Measurements from ENCODE around the gene LRCH1. TPM values are rescaled to one million over a fixed set of nuclear protein-coding genes. Genes with fewer than 3 reads are reported as not detected.

LRCH1 gene
- total RNA-seq, 3 donors from 2014 or later, result 17.0 to 40.4 (median 24.6) TPM

DNA sequence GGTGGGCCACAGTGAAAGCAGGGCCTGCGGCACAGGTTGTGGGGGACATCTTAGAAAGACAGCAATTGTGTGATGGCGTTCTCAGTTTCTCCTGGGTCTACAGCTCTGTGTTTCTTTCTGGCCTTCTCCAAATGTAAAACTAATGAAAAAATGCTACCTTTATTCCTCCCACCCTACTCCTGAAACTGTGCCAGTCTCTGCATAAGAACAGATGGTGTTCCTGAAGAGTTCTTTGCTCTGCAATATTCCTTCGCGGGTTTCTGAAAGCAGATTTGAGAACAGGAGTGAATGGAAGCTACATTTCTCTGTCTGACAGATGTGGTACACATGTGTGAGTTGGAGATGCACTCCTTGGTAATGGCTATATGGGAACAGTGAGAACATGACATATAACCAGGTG, 18.0 kb upstream of the LRCH1 start:
- no peak overlapping the region for H3K4me3 ChIP-seq
- no peaks in the 10 kb centered on the region for H3K9me3 ChIP-seq
- DNase-seq (ENCODE audit: low spot score in 2 of 2), result no peak
- H3K4me1 ChIP-seq, result no peaks in the 10 kb centered on the region
- TF ChIP-seq POLR2A (IDR thresholded peaks at IDR 0.05) (no peak), POLR2AphosphoS5 (IDR thresholded peaks at IDR 0.05) (no peak)
- TF ChIP-seq, protein P1, sequence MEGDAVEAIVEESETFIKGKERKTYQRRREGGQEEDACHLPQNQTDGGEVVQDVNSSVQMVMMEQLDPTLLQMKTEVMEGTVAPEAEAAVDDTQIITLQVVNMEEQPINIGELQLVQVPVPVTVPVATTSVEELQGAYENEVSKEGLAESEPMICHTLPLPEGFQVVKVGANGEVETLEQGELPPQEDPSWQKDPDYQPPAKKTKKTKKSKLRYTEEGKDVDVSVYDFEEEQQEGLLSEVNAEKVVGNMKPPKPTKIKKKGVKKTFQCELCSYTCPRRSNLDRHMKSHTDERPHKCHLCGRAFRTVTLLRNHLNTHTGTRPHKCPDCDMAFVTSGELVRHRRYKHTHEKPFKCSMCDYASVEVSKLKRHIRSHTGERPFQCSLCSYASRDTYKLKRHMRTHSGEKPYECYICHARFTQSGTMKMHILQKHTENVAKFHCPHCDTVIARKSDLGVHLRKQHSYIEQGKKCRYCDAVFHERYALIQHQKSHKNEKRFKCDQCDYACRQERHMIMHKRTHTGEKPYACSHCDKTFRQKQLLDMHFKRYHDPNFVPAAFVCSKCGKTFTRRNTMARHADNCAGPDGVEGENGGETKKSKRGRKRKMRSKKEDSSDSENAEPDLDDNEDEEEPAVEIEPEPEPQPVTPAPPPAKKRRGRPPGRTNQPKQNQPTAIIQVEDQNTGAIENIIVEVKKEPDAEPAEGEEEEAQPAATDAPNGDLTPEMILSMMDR (IDR thresholded peaks at IDR 0.05), result no peak
- intact Hi-C loops (cut with DNase I; ENCODE audit: low total_unique reads), result no loop called here
- no peaks in the 10 kb centered on the region for H3K36me3 ChIP-seq
- H3K27ac ChIP-seq, result no peak overlapping the region
- H3K27me3 ChIP-seq, result no peaks in the 10 kb centered on the region

DNA sequence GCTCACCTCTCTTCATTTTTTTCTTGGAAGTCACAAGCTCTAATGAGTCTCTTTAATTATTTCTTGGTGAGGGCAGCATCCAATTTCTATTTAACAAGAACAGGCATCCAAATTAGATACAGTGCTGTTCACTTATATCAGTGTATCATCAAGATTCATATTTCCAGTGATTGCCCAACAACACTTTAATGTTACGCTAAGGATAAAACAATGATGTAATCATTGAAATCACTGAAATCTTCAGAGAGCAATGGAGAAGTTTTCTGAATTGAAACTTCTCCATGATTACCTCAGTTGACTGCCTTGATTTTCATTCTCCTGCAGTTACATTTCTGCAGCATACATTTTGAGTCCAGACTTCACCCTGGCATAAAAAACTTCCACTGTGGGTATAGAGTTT, 17.1 kb upstream of the LRCH1 start:
- Histone ChIP-seq H3K4me1 (no peaks in the 10 kb centered on the region), H3K27me3 (no peaks in the 10 kb centered on the region), H3K27ac (no peak overlapping the region), H3K36me3 (no peaks in the 10 kb centered on the region), H3K9me3 (no peaks in the 10 kb centered on the region), H3K4me3 (no peak overlapping the region)
- no peak for TF ChIP-seq POLR2A (IDR thresholded peaks at IDR 0.05)
- TF ChIP-seq POLR2AphosphoS5 (IDR thresholded peaks at IDR 0.05), result no peak
- TF ChIP-seq, protein P1 (IDR thresholded peaks at IDR 0.05), result no peak
- intact Hi-C loops (cut with DNase I; ENCODE audit: low total_unique reads), result no loop called here
- DNase-seq (ENCODE audit: low spot score in 2 of 2), result no peak

DNA sequence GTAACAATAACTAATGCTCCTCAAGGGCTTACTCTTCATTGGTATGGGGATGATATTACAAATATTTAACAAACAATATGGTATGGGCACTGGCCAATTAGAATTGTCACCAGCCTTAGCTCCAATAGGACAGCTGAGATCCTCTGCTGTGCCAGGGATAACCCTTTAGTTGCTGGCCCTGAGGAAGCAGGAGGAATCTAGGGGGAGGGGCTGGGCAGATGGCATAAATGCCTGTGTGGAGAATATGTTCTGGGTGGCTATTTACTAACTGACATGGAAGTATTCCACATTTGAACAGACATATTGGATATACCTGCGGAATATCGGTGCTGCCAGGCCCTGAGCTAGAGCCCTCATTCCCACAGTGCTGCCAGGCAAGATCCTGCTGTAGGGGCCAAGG, 16.6 kb upstream of the LRCH1 start:
- TF ChIP-seq, protein P1 (IDR thresholded peaks at IDR 0.05), result no peak
- no peak for TF ChIP-seq POLR2AphosphoS5 (IDR thresholded peaks at IDR 0.05)
- TF ChIP-seq POLR2A (IDR thresholded peaks at IDR 0.05), result no peak
- no peaks in the 10 kb centered on the region for H3K27me3 ChIP-seq
- no peaks in the 10 kb centered on the region for H3K9me3 ChIP-seq
- no peak overlapping the region for H3K27ac ChIP-seq
- H3K4me1 ChIP-seq, result no peaks in the 10 kb centered on the region
- no peak overlapping the region for H3K4me3 ChIP-seq
- intact Hi-C loops (cut with DNase I; ENCODE audit: low total_unique reads), result no loop called here
- no peak for DNase-seq (ENCODE audit: low spot score in 2 of 2)
- H3K36me3 ChIP-seq, result no peaks in the 10 kb centered on the region

DNA sequence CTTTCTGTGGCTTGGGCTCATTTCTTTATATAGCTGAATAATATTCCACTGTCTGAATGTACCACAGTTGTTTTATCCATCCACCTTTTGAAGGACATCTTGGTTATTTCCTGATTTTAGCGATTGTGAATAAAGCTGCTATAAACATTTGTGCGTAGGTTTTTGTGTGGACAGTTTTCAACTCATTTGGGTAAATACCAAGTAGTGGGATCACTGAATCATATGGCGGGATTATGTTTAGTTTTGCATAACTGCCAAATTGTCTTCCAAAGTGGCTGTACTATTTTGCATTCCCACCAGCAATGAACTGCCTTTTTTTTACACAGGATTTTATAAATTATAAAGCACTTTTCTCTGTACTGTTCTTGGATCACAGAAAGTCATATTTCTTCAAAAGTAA, 13.7 kb upstream of the LRCH1 start:
- H3K4me3 ChIP-seq, result no peak overlapping the region
- TF ChIP-seq POLR2A (IDR thresholded peaks at IDR 0.05), result no peak
- no peak for TF ChIP-seq POLR2AphosphoS5 (IDR thresholded peaks at IDR 0.05)
- TF ChIP-seq, protein P1 (IDR thresholded peaks at IDR 0.05), result no peak
- H3K36me3 ChIP-seq, result no peaks in the 10 kb centered on the region
- H3K9me3 ChIP-seq, result no peaks in the 10 kb centered on the region
- DNase-seq (ENCODE audit: low spot score in 2 of 2), result no peak
- H3K27ac ChIP-seq, result no peak overlapping the region
- H3K27me3 ChIP-seq, result no peaks in the 10 kb centered on the region
- intact Hi-C loops (cut with DNase I; ENCODE audit: low total_unique reads), result no loop called here
- H3K4me1 ChIP-seq, result no peaks in the 10 kb centered on the region

DNA sequence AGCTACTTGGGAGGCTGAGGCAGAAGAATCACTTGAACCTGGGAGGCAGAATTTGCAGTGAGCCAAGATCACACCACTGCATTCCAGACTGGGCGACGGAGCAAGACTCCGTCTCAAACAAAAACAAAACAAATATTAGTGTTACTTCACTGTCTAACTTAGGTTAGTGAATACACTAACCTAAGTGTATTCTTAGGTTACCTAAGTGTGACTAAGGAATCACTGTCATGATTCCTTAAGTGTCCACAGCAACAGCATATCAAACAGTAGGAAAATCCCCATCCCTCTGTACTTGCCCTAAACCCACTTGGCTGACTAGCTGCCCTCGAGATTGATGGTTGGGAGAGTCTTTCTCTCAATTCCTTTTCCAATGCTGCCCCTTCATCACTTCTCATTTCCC, 11.8 kb upstream of the LRCH1 start:
- TF ChIP-seq, protein P1 (IDR thresholded peaks at IDR 0.05), result no peak
- no peak for TF ChIP-seq POLR2AphosphoS5 (IDR thresholded peaks at IDR 0.05)
- TF ChIP-seq POLR2A (IDR thresholded peaks at IDR 0.05), result no peak
- Histone ChIP-seq H3K4me1 (no peaks in the 10 kb centered on the region), H3K27me3 (no peaks in the 10 kb centered on the region), H3K36me3 (no peaks in the 10 kb centered on the region), H3K27ac (no peak overlapping the region), H3K9me3 (no peaks in the 10 kb centered on the region), H3K4me3 (no peak overlapping the region)
- DNase-seq (ENCODE audit: low spot score in 2 of 2), result no peak
- intact Hi-C loops (cut with DNase I; ENCODE audit: low total_unique reads), result no loop called here
